Fibroblast of peridontal ligament (primary cell): ENCODE results near the gene MACROH2A1.
"Not testable (repeated sequence)": the region's sequence is repeated elsewhere in the genome, so short reads cannot be mapped to it uniquely, and the experiment has no call there.

Source experiments
- DNase-seq: peaks from one replicate; pipeline ENCODE4 v3.0.0-alpha.2; 2010; ENCODE audit errors: extremely low read depth

The MACROH2A1 gene

DNA sequence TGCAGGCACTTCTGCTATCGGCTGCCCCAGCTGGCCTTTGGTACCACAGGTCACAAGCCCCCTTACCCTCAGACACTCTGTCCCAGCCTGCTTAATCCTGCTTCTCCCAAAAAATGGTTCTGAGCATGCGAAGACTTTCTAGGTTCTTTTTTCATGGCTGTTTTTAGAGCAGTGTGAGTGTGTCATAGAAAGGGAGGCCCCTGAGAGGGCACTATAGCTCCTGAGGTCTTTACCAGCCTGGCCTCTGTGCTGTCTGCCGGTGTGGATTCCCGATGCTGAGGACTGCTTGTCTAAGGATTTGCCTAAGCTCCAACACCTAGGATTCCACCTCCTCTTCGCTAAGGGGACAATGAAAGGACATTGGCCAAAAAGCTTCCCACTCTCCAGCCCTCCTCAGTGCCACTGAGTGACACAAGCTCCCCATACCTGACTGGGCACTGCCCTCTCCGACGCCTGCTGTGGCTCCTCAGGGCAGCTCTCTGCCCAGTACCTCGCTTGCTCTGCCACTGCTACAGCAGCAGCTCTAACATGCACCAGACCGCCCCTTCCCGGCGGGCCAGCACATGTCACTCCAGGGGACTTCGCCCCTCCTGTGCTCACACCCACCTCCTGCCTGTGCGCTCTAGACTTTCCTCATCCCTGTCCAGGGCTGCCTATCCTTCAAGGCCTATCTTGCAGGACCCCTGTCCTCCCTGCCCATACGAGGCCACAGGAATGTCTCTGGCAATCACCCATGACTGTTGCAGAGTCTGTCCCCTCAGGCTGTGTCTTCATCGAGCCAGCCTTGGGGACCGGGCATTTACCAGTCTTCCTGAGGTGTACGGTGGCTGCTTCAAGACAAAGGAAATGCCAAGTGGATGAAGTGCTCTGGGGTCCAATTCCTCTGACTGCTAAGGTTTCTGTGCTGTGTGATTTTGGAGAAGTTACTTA is 21.0 kb downstream of the MACROH2A1 start:
- DNase-seq: no peak

DNA sequence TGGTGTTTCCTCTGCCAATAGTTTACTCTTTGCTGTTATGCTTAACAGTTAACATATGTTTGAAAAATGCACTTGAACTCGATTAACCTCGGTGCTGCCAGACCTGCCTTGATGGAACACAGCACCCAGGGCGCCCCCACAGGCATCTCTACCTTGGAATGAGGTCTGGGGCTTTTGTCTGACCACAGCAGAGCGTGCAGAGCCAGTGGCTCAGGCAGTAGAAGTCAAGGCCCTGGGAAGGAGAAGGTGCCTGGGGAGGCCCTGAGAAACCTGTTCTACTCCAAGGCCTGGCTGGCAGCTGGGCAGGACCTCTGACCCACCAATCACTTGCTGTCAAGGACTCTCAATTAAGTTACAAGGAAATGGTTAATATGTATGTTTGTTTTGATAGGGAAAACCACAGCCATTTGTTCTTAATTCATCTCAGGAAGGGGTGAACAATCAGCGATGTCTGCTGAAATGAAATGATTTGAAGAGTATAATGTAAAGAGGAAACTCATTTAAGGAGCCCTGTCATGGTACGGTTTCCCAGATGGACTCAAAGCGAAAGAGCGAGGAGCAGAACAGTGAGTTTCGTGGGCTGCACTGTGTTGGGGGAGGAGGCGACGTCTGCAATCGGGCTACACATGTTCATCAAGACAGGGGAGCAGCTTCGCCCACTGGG is 21.9 kb downstream of the MACROH2A1 start:
- no peak for DNase-seq

GRCh38 chr5:135375040-135375793 is 23.8 kb downstream of the MACROH2A1 start:
- no peak for DNase-seq

- DNase-seq: no peak
Observed at GRCh38 chr5:135373736-135374515, 25.1 kb downstream of the MACROH2A1 start.

GRCh38 chr5:135372654-135373381 is 26.2 kb downstream of the MACROH2A1 start:
- no peak for DNase-seq

DNA sequence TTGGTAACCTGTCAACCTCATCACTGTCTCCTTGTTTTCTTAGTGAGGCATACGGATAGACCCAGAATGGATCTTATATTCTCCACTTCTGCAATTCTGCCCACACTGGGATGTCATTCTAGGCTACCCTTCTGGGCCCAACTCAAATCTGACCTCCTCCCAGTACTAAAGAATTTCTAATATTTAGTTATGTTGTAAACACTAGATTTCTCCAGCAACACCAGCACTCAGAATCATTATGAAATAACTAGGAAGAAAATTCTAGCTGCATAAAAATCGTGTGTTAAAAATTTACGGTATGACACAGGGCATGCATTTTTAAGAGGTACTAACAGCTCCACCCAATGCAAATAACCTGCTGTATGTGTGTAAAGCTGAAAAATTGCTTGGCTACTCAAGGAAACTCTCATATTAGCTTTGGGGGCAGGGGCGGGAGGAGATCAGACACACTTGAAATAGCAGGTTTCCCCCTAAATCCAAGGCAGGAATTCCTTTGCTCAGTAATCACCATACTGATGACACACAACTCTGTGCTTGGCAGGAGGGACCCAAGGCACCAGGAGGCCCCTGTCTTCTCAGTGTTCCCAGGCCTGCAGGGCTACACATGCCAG is 27.3 kb downstream of the MACROH2A1 start:
- peak; percentile 44 for DNase-seq

- no peak for DNase-seq
Observed at GRCh38 chr5:135369952-135370351, 29.1 kb downstream of the MACROH2A1 start.

GRCh38 chr5:135367554-135367953 is 31.5 kb downstream of the MACROH2A1 start:
- DNase-seq: no peak

DNA sequence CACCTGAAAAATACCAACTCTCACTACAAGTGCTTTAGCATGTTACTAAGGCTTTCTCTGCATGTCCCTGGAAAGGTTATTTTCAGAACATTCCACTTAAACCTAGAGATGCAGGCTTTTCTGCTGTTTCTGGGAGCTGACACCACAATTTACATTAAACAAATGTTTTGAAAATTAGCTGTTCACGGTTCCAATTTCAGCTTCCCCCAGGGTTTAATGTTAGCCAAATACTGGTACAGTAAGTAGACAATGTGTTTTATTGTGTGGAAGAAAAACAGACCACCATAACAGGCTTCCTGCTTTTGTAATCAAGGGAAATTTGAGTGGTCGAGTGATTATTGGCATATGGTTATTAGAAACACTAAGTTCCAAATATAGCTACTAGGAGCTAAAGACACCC is 32.0 kb downstream of the MACROH2A1 start:
- DNase-seq: peak; percentile 82

- DNase-seq: no peak
Observed at GRCh38 chr5:135365281-135365680, 33.8 kb downstream of the MACROH2A1 start.

DNA sequence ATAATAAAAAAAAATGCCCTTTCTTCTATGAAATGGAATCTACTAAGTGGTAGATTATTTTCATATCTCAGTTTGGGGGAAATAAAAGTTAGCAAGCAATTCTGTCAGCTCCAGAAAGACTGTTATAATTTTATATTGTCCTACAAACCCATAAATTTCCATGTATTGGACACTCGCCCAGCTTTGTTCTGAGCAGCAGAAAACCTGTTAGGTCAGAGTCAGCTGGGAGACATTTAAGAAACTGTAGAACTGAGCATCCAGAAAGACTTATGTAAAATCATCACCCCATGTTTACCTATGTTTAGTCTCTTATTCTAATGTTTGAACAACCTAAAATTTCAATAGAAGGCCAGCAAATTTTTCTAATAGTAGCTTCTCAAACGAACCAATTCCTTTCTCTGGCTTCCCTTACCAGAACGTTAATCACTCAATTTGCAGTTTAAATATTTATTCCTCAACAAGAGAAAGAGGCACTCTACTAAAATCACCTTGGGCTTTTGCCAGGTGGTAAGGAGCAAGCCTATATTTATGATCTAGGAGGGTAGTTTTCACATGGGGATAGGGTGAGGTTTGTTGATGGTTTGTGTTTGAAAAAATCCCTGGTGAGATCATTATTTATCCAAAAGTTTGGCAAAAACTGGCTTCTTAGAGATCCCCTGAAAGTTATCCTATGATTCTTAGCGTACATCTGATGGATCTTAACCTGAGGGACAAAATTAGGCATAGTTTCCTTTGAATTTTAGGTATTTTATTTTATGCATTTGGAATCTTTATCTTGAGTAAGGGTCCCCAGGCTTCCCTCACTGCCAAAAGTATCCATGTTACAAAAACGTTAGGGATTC is 34.4 kb downstream of the MACROH2A1 start:
- DNase-seq: no peak

- not testable (repeated sequence) for DNase-seq
Observed at GRCh38 chr5:135363342-135363741, 35.7 kb downstream of the MACROH2A1 start.

DNA sequence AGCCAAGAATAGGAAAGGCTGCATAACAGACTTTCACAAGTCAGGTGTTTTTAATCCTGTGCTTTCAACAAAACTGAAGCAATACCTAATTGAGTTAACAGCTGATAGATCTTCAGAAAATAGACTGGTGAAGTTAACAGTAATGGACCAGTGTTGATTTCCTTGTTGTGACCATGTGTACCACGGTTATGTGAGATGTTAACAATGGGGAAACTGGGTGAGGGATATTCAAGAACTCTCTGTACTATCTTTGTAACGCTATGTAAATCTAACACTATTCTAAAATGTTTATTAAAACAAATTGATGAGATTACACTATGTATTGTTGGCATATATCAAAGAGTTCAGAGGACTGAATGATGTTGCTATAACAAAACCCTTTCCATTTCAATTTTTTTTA is 36.9 kb downstream of the MACROH2A1 start:
- no peak for DNase-seq

DNA sequence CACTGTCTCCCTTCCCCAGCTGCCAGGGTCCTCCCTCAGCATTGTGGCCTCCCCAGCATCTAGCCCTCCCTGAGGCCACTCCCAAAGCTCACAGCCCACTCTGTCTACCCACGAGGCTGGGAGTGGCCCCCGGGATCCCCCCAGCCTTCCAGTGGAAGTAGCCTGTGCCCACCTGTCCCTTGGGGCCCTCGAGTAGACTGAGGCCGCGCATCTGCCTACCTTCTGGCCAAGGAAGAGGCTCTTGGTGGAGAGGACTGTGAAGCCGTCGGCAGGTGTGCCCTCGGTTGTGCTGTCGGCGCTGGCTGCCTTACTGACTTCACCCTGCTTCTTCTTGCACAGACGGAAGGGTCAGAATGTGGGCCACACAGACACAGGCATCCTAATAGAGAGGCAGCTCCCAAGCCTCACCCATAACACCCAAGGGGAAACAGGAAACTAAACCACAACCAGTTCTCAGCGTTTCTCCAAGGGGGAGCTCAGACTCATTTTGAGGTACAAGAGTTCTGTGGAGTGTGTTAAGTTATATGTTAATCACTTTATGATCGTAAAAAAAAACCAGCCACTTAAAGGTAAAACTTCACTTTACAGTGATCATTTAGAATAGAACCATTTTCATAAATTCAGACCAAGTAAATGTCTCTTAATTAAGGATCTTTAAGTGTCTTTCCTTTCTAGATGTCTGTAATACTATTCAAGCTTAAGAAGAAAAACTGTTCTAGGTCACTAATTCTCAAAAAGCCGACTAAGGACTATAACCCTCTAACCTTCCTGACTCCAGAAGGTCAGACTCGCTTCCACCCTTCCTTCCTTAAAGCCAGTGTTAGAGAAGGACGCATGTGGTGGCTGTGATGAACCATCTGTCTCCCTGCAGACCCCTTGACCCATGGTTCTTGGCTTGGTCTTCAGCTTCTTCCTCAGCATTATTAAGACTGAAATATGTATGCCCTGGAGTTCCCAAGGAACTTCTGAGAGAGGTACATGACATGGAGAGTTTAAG is 38.5 kb downstream of the MACROH2A1 start:
- no peak for DNase-seq

DNA sequence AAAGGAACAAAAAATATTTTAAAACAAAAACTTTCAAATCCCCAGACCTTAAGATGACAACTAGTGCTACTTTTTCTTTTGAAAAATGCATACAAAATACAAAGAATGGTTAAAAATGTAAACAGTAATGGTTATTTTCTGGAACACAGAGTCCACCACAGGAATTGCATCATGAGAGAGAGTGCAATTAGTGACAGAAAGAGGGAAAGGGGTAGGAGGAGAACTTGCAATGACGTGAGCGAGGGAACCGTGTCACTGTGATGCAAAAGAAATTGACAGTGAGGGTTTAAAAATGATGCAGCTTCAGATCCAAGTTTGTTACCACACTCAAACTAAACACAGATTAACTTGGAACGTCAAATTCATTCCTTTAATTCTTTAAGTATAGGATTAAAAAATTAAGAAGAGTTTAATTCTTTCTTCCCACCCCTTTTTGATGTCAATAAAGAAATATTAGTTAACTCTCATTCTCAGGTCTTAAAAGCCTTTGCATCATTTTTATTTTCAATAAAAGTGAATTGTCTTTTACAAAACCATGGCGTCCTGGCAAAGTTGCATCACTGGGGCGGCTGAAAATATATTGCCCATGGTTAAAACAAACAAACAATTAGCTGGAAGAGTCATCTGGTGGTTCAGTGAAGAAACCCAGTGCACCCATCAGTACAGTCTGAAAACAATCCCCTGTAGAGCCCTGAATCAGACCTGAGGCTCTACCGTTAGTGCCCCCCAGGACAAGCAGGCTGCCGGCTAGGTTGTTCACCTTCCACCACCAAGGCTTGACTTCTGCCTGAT is 39.5 kb downstream of the MACROH2A1 start:
- peak; percentile 82 for DNase-seq

- DNase-seq: no peak
Observed at GRCh38 chr5:135357685-135358084, 41.3 kb downstream of the MACROH2A1 start.
